IPS-11a (cell line): ENCODE results near the gene ZNF521.

Source experiments
- H3K4me3 ChIP-seq: one replicate; pipeline ENCODE4 v1.5.1; 2013; ENCODE audit warnings: low read depth, low read length, control low read depth

Gene ZNF521

DNA sequence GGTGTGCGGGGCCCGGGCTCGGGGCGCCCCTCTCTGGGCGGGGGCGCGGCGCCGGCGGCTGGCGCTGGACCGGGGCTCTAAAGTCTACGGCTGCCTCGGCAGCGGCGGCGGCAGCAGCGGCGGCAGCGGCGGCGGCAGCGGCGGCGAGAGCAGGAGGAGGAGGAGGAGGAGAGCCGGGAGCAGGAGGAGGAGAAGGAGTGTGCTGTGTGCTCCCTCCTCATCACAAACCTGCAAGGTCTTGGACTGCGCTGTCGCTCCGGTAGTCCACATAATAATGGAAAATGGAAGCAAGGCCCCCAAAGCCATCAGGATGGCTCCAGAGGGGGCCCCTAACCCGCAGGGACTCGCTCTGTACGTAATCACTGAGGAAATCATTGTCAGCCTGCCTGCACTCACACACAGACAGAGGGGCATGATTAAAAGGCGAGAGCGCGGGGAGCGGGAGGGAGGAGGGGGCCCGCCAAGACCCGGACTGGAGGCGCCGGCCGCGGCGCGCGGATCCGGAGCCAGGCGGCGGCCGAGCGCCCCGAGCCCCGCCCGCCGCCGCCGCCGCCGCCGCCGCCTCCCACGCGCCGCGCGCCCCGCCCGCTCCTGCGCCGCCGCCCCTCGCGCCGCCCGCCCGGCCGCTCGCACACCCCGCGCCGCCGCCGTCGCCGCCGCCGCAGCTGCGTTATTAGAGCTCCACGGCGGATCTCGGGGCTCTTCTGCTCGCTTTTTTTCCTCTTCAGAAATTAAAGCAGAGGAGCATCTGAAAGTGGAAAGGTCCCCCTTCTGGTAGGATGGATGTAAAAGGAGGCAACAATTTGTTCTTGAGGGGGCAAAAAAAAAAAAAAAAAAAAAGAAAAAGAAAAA is at the start of gene ZNF521:
Gene ZNF521 (minus strand): TSS at position 390 of the 852 bp plus-strand sequence. CDS start 1,220 bp downstream, outside the sequence.
- peak within 1 kb of the TSS; percentile 67 for H3K4me3 ChIP-seq

- no peak overlapping the region for H3K4me3 ChIP-seq
Measured at GRCh38 chr18:25399554-25399953, 47.6 kb upstream of the ZNF521 start.

- no peak overlapping the region for H3K4me3 ChIP-seq
Measured at GRCh38 chr18:25392192-25392591, 40.2 kb upstream of the ZNF521 start.

- no peak overlapping the region for H3K4me3 ChIP-seq
Measured at GRCh38 chr18:25373432-25374179, 21.6 kb upstream of the ZNF521 start.

- no peak overlapping the region for H3K4me3 ChIP-seq
Measured at GRCh38 chr18:25370391-25370790, 18.4 kb upstream of the ZNF521 start.

DNA sequence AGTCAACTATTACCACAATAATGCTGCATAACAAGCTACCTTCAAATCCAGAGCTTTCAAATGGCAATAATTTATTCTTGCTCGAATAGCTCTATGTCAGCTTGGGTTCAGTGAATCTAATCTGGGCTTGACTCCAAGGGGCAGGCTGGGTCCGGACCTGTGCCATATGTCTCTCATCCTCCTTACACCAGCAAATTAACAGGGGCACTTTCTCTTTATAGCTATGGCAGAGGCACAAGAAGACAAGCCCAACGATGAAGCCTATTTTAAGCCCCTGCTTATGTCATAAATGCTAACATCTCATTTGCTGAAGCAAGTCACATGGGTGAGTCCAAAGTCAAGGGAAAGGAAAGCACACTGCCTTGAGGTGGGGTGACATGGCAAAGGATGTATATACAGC is 13.3 kb upstream of the ZNF521 start:
- no peak overlapping the region for H3K4me3 ChIP-seq

GRCh38 chr18:25364732-25365131 is 12.8 kb upstream of the ZNF521 start:
- no peak overlapping the region for H3K4me3 ChIP-seq

- no peak overlapping the region for H3K4me3 ChIP-seq
Measured at GRCh38 chr18:25360301-25360899, 8.4 kb upstream of the ZNF521 start.

DNA sequence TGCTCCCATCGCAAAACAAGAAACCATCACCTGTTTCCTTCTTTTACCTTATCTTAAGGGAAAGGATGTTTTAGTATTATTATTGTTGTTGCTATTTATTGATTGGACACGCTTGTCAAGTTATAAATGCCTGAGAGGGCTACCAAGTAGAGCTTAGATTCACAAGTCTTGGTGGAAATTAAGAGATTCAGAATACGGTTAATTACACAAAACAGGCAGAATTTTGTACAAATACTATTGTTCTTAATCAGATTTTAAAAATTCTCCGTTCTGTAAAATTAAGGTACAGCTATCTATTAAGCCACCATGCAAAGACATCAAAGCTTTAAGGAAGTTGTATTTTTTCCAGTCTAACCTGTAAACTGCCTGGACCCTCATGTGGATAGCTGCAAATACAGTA is 1.1 kb upstream of the ZNF521 start:
- no peak overlapping the region for H3K4me3 ChIP-seq

GRCh38 chr18:25352629-25353005 is 651 bp upstream of the ZNF521 start:
- peak overlapping the region; percentile 18 for H3K4me3 ChIP-seq

- H3K4me3 ChIP-seq = peak overlapping the region; percentile 67
Measured at GRCh38 chr18:25351280-25351775, 638 bp downstream of the ZNF521 start.

- peak overlapping the region; percentile 67 for H3K4me3 ChIP-seq
Measured at GRCh38 chr18:25350489-25351251, 1.3 kb downstream of the ZNF521 start.

DNA sequence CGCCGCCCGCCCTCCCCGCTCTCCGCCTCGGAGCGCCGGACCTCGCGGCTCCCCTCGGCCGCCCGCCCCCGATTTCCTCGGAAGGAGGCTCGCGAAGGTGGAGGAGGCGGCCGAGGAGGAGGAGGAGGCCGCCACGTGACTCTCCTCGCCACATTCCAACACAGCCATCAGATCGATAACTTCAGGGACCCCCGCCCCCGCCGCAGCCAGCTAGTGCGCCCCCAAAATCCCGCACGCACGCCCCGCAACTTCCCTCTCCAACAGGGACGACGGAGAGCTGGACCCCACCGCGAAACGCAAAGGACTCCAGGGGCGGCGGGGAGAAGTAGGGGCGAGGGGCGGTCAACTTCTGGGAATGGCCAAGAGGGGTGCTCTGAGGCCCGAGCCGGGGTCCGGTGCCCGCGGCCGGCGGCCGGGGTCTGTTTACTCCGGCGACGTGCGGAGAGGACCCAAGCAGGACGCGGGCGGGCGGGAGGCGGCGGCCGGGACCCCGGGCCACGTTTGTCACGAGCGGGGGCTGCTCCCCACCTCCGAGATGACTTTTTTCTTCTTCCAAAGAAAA is 2.0 kb downstream of the ZNF521 start:
- H3K4me3 ChIP-seq = peak overlapping the region; percentile 65

- H3K4me3 ChIP-seq = peak overlapping the region; percentile 65
Measured at GRCh38 chr18:25349131-25349925, 2.6 kb downstream of the ZNF521 start.

DNA sequence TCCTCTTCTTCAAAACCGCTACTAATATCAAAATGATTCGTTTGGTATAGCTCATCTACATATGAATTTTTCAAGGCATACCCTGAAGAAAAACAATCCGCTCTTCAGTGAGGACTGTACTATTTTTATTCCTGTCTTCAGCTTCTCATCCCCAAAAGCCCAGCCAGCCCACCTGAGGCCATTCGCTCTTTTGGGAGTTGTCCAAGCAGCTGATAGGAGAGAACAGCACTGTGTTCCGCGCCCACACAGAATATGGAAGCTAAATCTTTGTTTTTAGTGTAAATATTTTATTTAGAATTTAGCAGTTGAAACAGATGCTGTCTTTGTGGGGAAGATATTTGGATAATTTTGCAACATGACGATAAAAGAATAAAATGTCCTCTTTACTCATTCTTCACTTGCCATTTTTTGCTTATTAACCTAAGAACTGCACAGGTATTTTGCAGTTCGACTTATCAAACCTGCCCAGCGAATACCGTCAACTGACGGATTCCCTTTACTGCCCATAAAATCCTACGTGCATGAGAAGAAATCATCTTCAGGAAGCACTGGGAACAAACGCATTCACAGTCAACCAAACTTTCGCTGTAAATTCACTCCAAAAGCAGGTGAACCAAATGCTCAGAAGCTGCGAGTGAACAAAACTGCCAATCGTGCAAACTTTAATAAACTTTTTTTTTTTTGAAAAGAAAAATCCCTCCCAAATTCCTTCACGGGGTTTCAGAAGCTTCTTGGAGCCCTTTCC is 3.4 kb downstream of the ZNF521 start:
- peak overlapping the region; percentile 0 for H3K4me3 ChIP-seq

- H3K4me3 ChIP-seq = no peak overlapping the region
Measured at GRCh38 chr18:25346561-25346960, 5.4 kb downstream of the ZNF521 start.

DNA sequence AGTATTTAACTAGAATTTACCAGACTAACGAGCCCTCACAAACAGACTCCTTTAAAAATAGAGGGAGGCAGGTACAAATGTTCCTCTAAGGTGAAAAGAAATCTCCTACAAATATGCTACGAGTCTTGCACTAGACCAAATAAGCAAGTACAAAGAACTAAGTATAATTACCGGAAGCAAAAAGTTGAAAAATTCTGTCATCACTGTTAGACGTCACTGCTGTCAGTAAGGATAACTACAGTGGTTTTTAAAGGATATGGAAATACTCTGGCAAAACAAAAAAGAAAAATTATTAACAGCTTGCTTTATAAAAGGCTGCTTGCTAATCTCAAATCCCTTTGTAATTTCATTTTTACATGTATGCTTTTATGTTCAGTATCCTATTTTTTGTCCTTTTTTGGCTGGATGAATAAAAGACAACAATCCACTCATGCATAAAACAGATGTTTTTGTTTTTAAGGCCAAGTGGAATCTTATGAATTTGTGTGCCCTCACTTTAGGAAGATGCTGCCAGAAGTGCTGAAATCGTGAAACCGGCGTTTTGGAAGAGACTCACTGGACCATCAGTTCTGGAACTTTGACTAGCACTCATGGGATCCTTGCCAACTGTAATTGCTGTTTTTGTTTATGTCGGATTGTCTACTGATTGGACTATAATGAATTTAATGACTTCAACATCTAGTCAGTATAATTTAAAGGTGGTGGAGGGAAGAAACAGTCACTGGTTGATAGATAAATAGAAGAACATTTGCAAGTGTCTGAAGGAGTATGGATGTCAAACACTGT is 6.7 kb downstream of the ZNF521 start:
- H3K4me3 ChIP-seq = no peak overlapping the region

- no peak overlapping the region for H3K4me3 ChIP-seq
Measured at GRCh38 chr18:25341831-25342230, 10.1 kb downstream of the ZNF521 start.
